GM18505 (cell line): ENCODE results near the gene MAP3K9.

Experiments used
- ATAC-seq: cut with Tn5 transposase; IDR thresholded peaks from one replicate; pipeline ENCODE4 v1.9.1; 2021; ENCODE audit not compliant: unreplicated experiment
- POLR2A ChIP-seq: IDR thresholded peaks from 4 replicates; pipeline ENCODE4 v1.6.1; 2011; ENCODE audit warnings: borderline replicate concordance; ENCODE audit not compliant: insufficient read depth, insufficient read length; ENCODE audit errors: extremely low read depth

Gene MAP3K9

DNA sequence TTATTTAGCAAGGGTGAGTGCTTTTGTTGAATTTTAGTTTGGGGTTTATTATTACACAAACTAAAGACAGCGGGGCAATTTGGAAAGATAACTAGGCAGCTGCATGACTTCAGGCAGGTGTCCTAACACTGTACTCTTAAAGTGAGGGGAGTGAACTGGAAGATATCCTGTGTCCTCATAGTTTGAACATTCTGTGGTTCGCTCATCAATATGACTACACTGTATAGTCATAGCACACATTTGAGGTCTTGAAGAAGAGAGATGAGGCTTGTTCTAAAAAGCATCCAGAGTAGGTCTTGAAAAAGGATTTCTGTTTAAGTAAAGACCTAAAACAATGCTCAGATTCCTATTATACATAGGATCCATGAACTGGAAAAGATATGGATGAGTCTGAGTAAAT is 1.7 kb upstream of the MAP3K9 start:
- no peak for ATAC-seq
- no peak for TF ChIP-seq POLR2A

DNA sequence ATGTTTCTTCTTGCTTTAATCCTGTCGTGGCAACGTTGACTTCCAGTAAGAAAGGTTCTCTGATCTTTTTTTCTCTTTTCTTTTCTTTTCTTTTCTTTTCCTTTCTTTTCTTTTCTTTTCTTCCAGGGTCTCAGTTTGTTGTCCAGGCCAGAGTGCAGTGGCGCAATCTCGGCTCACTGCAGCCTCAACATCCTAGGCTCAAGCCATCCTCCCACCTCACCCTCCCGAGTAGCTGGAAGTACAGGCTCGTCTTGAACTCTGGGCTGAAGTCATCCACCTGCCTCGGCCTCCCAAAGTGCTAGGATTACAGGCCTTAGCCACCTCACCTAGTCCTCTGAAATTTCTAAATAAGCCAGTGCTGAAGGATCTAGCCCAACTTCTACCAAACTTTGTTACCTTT is 1.3 kb upstream of the MAP3K9 start:
- no peak for ATAC-seq
- no peak for TF ChIP-seq POLR2A

DNA sequence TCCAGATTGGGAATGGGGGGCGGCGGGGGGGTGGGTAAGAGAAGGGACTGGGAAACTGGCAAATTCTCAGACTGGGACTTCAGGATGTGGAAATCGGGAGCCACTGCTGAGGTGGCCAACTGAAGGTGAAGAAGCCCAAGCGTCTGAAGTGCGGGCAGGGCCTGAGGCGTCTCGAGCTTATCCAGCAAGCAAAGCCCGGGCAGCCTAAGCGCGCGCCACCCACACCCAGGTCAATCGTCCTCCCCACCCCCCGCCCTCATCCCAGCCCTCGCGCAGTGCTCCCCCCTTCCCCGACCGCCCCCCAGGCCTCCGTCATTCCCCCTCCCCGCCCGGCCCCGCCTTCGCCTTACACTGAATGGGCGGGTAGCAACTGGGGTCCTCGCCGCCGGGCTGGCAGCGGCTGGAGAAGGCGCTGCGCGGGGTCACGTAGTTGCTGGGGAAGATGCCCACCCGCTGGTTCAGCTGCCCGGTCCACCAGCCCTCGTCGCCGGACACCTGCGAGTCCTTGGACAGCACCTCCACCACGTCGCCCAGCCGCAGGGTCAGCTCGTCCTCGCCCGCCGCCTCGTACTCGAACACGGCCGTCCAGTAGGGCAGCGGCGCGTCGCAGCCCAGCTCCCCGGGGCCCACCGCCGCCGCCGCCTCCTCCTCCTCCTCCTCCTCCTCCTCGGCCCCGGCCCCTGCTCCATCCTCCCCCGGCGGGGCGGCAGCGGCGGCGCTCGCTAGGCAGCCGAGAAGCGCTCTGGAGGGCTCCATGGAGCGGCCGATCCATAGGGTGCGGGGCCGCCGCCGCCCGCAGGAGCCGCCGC is 693 bp downstream of the MAP3K9 start:
- ATAC-seq, result peak; percentile 18
- TF ChIP-seq POLR2A, result peak; percentile 7

DNA sequence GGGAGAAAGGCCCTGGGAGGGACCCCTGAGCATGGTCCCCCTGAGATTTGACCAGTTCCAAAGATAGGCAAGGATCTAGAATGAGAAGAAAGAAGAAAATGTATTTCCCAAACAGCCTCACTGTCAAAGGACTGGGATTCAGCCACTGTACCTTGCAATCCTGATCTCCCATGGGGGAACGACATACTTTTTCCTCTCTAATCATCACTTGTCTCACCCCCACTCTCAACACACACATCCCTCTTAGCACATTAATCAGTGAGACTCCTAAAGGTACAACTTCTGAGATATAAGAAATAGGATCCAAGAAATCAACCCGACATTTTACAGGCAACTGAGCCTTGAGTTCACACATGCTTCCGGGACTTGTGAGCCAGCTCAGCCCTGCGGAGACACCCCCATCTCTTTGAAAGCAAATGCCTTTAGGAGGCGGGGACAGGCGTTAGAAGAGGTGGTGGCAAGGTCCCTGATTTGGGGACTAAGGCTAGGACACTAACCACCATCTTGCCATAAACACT is 1.4 kb downstream of the MAP3K9 start:
- ATAC-seq, result no peak
- TF ChIP-seq POLR2A, result peak; percentile 23

DNA sequence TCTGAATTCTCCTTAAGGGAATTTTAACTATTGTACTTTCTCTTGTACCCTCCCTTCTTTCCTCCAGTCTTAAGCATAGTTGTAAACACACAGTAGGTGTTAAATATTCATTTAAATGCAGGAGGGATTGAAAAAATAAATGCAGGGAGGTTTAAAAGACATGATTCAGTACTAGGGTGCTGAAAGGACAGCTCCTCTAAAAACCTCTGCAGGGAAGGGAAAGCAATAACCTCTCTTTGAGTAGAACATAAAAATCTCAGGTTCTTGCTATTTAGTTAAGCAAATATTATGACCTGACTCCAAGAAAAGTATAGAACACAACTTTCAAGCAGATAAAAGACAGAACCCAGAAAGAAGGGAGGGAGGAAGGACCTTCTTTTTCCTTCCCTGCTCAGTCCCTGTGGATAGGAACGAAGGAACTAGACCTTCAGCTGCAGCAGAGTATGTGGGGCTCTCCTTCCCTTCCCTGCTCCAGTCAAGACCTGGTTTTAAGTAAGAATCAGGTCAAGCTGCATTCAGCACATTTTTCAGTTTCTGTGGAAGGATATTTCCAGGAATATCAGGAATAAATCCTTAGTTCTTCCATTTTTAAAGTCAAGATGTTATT is 4.7 kb downstream of the MAP3K9 start:
- TF ChIP-seq POLR2A, result no peak
- ATAC-seq, result no peak

DNA sequence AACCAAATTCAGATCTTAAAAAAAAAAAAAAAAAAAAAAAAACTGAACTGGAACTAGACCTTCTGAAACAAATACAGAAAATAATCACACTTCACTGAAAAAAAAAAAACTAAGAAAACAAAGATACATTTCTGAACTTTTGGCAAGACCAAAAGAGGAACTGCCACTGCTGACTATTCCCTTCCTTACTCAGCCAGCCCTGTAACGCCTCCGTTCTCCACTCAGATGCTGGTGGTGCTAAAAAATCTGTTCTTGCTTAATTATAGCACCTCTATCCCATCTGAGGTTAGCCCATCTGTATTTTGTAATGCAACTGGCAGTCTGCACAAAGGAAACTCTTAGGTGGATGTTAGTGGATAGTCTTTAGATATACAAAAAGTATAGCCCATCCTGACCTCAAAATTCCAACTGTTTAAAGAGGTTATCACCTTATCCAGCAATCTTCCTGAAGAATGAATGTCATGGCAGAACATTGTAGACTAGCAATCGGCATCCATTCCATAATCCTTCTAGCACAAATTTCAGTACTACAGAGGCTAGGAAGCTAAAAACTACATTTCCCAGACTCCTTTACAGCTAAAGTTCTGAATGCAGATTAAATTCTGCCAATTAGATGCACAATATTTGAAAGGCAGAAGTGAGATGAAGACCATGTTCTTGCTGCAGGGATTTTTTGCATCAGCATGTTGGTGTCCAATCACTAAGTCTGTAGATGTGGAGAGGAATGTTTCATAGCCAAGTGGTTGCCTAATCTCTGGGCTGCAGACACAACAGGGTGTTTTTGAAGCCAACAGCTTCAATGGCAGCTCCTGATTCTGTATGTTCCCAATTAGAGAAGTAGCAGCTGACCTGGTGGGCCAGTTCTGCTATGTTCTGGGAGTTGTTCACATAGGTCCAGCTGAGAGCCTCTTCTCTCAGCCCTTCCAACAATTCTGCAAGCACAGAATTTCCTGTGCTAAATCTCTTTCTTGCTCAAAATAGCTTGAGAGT is 5.7 kb downstream of the MAP3K9 start:
- no peak for TF ChIP-seq POLR2A
- peak; percentile 64 for ATAC-seq

DNA sequence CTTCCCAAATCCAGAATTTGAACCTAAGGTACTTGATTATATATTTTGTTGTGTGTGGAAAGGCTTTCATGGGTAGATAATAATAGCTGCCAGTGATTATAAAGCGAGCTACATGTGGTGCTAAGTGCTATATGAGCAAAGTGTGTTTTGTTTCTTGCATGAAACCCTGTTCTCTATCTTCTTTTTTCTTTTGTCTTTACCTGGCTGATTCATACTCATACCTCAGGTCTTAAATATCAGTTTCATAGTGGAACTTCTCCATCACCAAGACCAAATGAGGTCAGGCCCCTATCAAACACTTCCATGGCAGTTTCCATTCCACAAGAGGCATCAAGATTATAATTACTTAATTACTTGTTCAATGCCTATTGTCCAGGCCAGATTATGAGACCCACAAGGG is 6.9 kb downstream of the MAP3K9 start:
- no peak for ATAC-seq
- no peak for TF ChIP-seq POLR2A

DNA sequence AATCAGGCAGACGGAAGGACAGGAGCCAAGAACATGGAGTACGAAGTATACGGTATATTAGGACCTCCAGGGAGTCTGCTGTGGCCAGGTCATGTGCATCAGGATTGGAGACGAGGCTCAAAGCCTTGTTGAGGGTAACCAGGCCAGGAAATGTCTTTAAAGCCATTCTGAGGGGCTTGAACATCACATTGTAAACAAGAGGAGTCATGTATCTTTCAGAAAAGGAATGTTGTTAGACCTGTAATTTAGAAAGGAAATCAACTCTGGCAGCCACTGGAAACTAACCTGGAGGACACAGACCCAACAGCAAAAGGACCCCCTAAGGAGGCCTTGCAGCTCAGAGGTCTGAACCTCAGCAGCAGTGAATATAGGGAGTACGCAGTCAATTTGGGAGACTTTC is 7.5 kb downstream of the MAP3K9 start:
- no peak for TF ChIP-seq POLR2A
- no peak for ATAC-seq

DNA sequence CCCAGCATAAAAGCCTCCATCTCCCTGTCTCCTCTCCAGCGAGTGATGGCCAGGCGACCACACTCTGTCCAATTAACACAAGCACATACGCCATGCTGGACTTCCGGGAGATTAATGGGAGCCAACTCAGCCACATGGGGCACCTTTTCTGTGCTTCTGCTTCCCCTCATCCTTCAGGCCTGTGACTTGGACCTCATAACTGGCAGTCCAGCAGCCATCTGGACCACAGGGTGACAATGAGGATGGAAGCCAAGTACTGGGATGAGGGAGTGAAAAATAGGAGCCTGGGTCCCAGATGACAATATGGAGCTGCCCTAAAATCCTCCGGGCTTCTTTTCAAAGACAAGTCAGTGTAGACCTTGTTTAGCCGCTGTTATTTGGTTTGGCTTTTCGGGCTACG is 12.8 kb downstream of the MAP3K9 start:
- no peak for ATAC-seq
- TF ChIP-seq POLR2A, result no peak

DNA sequence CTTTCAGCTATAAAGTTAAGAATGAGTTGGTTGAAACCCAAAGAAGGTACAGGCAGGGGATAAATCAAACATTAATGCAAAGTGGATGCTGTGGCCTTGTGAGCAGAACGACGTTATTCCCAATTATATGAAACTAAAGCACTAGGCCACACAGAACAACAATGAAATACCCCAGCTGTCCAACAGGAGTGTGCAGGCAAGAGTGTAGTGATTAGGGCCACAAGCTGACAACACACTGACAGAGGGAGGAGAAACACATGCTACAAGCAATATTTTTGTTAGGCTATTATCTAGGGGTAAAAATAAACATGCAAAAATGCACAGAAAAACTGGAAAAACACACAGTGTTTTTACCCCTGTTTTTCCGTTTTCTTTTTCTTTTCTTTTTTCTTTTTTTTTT is 15.0 kb downstream of the MAP3K9 start:
- no peak for ATAC-seq
- no peak for TF ChIP-seq POLR2A

DNA sequence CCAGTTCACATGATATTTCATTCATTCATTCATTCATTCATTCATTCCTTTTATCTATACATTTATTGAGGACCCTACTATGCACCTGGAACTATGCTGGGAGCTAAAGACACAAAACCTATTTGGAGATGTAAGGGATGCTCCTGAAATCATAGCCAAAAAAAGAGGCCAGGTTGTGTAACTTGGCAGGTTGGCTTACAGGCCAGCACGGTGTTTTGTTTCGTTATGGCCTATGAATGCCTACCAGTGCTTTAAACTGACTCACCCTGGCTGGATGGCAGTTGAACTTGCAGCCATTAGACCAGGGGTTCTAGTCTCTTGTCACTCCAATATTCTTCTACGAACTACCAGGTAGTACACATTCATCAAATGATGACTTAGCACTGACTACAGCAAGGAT is 15.7 kb downstream of the MAP3K9 start:
- TF ChIP-seq POLR2A, result no peak
- ATAC-seq, result no peak

DNA sequence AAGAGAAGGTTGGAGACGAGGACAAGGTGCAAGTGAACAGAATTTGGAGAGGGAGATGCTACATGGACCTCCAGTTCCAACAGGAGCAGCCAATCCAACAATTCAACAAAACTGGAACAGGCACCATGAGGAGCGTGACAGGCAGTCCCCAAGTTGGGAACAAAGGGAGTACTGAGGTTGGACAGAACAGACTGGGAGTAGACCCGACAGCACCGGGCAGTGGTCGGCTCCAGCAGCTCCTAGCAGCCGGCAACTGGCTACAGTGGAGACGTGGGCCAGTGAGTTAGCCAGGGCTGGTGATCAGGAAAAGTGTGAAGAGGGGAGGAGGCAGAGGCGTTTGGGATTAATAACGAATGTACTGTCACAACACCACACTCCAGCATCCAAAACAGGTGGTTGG is 16.4 kb downstream of the MAP3K9 start:
- TF ChIP-seq POLR2A, result no peak
- no peak for ATAC-seq

DNA sequence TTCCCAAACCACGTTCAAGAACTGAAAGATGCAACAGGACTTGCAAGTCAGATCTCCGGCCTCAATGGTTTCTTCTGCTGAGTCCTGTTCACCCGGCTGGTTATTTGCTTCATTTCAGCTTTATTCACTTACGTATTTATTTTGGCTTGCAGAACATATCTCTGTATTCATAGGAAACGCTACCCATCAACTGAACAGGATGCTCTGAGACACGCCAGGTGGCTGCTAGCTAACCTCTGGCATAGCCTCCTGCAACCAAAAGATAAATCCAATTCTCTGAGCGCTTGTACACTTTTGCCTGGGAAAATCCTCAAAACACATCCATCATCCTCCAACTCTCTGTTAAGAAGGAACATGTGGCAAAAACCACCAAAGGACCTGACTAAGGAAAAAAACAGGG is 17.3 kb downstream of the MAP3K9 start:
- no peak for TF ChIP-seq POLR2A
- ATAC-seq, result no peak
